ENCODE results near the gene PDE4D.

- no peak for TF ChIP-seq POLR2A (IDR thresholded peaks at IDR 0.05)
- no peak for TF ChIP-seq CTCF (IDR thresholded peaks at IDR 0.05)
Measured at GRCh38 chr5:59287884-59288283, 605.6 kb downstream of the PDE4D start.

All from esophagus squamous epithelium (tissue), 4 donors.